ENCODE results near the gene ALOXE3.
"Not testable (repeated sequence)": the region's sequence is repeated elsewhere in the genome, so short reads cannot be mapped to it uniquely, and the experiment has no call there.

The ALOXE3 gene

DNA sequence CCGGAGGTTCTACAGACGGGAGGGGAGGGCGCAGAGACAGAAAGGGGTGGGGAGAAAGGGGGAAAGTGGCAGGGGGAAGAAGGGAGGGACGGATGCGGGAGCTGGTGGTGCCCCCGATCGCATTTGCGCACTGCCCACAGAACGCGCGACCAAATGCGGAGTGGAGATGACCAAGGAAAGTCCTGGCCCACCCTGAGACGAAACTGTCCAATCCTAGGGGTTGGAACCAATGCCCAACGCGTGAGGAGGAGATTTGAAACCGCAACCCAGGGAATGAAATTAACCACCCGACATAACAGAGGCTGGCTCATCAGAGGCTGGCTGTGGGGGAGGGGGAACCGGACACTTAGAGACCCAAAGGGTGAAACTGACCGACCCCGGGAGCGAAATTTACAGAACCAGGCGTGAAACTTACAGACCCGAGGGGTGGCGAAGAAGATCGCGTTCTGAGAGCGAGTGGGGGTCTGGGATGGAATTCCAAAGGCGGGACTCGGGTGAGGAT is 4.2 kb upstream of the ALOXE3 start:
- DNase-seq (ENCODE audit: low read depth in 2 of 2) = no peak

DNA sequence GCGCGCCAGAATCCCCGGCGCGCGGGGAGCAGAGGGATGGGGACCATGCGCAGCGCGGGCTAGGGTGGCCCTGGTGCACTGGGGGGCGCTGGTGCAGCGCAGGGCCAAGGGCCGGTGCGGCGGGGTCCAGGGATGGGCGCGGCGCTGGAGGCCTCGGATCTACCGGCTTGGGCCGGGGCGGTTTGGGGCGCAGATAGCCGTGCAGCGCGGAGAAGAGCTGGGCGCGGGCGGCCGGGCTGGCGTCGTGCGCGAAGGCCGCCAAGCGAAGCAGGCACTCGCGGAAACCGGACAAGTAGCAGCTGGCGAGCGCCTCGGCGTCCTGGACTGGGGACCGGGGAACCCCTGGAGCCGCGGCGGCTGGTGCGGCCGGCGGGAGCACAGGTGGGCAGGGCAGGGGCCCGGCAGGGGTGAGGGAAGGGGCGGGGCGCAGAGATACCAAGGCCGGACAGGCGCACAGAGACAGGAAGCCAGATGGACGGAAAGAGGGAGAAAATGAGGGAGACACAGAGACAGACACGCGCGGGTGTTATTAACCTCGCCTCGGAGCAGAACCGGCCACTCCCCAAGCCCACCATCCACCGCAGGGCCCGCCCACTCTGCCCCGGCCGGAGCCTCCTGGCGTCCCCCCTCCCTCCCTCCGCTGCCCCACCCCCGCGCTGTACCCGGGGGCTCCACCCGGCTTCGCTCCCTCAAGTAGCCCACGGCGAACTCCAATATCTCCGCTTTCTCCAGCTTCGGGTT is 3.5 kb upstream of the ALOXE3 start:
- no peak for DNase-seq (ENCODE audit: low read depth in 2 of 2)

DNA sequence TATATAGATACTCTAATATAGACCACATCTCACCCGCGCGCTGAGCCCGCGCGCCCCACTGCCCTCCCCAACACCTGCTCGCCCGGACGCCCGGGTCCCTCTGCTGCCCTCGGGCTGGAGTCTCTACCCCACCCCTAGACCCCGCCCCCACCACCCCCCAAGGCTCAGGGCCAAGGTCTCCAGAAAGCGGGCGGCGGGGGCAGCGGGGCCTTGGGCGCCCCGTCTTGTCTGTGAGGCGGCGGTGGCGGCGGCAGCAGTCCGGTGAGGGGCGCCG is 3.0 kb upstream of the ALOXE3 start:
- no peak for DNase-seq (ENCODE audit: low read depth in 2 of 2)

DNA sequence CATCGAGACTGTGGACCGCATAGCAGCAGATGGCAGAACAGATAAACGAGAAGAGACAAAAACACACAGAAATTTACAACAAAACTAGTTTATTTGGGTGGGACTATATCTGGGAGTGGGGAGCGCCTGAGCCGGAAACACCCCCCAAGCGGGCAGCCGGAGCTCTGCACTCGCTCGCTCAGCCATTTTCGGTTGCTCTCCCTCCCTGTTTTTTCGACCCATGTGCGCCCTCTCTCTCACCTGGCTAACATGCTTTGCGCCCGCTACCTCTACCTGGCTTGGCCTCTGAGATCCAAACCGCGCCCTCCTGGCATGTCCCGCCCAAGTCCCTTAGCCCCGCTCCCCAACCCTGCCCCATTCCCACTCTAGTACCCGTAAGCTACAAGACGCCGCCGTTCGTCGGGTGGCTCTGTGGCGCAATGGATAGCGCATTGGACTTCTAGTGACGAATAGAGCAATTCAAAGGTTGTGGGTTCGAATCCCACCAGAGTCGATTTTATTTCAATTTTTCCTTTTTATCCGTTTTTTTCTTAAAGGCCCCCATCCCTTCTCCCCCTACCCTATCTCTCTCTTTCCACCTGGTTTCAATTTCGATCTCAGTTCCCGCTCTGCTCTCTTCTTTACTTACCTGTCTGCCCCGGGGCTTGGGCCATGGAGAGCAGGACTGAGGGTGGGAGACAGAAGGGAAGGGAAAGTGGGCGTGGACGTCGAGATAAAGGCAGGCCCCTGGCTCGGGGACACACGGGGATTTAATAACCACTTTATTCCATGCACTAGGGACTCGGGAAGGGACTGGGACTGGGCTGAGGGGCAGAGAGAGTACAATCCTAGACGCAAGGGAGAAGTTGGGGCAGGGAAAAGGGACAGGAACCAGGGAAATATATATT is 2.4 kb upstream of the ALOXE3 start:
- DNase-seq (ENCODE audit: low read depth in 2 of 2) = peak; percentile 78 to 84

DNA sequence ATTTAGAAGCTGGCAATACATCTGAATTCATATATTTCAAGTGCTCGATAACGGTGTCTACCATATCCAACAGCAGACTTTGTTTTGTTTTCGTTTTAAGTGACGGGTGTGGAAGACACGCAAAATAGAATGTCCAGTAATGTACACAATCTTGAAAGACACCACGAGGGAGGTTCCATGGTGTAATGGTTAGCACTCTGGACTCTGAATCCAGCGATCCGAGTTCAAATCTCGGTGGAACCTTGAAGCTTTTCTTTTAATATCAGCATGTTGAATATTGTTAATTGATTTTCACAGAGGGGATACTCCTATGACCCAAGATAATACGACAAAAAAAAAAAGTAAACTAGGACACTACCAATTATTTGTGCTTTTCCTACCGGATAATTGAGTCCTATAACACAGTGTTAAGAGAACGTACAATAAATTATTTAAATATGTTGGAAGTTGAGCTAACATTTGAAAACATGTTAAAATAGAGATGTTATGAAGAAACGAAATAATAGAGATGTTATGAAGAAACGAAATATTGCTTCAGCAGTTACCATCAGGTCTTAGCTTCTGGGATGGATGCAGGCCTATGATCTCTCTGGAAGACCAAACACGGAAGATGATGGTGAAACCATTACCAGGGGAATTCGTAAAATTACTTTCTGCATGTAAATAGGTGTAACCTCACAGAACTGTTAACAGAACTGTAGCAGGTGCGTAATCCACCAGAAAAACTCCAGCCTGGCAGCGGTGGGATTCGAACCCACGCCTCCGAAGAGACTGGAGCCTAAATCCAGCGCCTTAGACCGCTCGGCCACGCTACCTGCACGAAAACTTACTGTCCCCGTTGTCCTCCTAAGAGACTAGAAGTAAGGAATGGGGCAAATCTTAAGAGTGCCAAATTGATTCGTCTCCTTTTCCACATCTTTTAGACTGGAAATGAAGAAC is 1.5 kb upstream of the ALOXE3 start:
- peak; percentile 91 to 94 for DNase-seq (ENCODE audit: low read depth in 2 of 2)

DNA sequence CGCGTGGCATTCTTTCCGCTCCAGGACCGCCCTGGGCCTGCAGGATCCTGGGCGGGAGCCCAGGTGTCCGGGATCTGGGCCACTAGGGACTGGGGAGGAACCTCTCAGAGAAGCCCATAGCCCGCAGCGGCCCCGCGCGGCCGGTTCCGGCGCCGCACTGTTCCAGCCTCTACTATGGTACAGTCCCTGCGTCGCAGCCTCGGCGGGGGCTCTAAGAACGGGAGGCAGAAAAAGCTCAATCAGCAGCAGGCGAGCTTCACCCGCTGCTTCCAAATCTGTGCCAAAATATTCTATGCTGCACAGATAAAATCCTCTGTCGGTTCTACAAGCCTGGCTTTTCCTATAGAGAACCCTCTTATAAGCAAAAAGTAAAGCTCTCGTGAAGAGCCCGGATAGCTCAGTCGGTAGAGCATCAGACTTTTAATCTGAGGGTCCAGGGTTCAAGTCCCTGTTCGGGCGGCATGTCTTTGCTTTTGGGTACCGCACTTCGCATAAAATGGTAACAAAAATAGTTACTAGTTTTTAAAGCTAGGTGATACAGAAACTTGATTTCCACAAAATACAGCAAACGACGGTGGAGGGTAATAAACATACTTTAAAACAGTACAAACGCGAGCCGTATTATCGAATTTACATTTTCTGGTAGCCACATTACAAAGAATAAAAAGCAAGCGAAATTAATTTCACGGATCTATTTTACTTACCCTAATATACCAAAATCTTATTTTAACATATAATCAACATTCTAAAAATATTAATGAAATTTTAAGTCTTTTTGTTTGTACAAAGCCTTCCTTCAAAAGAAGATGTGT is 661 bp upstream of the ALOXE3 start:
- peak; percentile 77 to 84 for DNase-seq (ENCODE audit: low read depth in 2 of 2)

DNA sequence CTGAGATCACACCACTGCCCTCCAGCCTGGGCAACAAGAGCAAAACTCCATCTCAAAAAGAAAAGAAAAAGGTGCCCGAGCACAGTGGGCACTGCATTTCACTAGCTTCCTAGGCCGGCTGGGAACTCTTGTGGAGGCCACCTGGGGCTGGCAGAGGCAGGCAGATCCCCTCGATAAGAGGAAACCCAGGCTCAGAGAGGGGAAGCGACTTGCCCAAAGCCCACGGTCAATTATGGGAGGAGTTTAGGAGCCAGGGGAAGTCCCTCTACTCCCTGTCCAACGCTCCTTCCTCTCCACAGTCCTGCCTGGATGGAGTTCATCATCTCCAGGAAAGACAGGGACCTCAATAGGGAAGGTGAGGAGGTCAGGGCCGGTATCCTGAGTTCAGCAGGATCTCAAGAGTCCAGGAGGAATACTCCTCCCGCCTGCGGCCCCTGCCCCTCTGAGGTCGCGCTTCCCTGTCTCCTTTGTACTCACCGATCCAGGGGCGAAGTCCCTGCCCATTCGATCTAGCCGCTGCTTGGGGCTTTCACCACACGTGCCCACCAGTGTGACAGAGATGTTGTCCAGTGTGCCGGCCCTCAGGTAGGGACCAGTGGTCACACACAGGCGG is 841 bp downstream of the ALOXE3 start:
- no peak for DNase-seq (ENCODE audit: low read depth in 2 of 2)

DNA sequence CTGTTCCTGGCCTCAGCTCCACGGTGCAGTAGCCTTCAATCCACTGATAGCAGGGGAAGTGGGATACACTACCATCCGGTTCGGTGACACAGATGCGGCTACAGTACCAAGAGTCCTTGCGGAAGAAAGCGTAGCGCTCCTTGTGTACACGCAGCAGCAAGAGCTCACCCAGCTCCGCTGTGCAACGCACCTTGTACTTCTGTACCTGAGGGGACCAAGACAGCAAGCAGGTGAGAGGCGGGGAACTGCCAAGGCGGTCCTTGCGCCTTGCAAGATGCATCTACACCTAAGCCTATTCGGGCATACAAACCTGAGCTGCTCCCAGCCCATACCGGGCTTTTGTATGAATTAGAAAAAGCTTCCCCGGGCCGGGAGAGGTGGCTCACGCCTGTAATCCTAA is 1.5 kb downstream of the ALOXE3 start:
- no peak for DNase-seq (ENCODE audit: low read depth in 2 of 2)

DNA sequence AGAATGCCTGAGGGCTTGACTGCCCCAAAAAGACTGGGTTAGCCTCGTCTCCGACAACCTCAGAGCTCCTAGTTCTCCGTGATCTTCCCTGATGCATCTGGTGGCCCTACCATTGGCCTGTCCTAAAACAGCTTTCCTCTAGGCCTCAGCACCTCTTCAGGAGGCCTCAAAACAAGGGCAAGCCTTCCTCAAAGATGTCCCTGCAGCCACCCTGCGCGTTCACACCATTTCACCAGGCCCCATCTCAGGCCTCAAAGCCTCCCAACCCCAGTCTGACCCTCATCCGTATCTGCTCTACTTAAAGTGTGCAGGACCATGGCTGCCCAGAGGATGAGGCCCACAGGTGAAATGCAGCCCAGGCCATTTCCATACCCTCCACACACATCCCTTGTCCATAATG is 7.4 kb downstream of the ALOXE3 start:
- DNase-seq (ENCODE audit: low read depth in 2 of 2) = no peak

DNA sequence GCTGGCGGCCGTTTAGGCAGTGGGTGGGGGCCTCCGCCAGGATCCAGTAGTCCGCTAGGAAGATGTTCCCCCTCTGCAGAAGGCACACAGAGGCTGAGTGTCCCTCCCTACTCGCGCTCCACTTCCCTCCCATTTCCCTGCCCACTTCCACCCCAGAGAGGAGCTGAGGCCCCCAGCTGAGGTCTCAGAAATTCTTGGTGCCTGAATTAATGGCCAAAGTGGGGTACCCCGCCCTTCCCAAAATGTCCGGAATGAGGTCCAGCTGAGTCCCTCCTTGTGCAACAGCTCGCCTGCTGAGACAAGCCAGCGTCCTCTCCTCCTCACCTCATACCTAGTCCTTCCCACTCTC is 7.9 kb downstream of the ALOXE3 start:
- no peak for DNase-seq (ENCODE audit: low read depth in 2 of 2)

DNA sequence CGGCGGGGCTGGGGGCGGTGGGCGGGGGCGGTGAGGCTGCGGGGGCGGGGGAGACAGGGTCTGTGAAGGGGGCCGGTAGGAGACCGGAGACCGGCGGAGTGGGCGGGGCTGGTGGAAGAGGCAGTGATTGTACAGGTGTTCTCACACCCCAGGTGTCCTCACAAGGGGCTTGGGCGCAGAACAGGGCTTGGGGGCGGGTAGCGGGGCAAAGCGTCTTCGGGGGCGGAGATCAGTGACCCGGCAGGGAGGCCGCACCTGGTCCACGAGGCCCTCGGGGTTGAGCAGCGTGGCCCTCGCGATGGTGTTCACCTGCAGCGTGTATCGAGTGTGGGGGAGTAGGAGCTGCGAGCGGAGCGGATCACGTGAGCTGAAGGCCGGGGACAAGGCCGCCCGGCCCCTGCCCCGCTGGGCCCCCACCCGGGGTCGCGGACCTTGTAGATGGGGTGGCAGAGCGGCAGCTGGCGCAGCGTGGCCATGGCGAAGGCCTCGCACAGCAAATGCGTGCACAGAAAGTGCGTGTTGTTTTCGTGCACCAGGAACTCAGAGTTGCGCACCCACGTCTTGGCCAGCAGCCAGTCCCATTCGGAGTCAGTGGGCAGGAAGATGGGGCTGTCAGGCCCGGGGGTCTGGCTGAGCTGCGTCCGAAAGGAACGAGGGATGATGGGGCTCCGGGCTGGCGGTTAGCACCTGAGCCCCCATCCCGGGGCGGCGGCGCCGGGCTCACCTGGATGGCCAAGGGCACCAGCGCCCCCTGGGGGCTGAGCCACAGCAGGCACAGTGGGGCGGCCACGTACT is 8.5 kb downstream of the ALOXE3 start:
- peak in 1 of 2 experiments; percentile 76 for DNase-seq (ENCODE audit: low read depth in 2 of 2)

DNA sequence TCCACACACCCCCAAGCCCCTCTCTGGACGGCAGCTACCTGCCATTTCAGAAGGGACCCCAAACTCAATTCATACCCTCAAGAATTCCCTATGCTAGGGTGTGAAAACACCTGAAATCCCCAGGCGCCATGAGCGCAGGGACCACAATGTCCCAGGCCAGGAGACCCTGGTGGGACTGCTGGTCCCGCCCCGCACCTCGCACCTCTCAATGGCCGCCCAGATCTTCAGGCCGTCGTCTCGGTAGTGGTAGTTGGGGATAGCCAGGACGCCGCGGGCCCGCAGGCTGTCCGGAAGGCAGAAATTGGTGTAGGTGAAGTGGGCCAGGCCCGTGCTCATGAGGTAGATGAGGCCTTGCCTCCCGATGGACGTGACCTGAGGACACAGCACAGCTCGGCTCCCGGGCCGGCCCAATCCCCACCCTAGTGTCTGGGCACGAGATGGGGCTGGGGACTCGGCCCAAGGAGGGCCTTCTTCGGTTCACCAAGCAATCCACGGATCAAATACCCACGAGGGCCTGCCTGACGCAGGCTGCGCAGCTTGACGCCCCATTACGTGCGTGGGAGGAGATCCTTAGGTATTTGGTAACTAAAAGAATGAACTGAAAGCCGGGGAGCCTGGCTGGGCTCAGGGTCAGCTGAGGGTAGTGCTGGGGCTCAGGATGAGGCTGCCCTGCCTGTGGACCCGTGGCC is 9.2 kb downstream of the ALOXE3 start:
- DNase-seq (ENCODE audit: low read depth in 2 of 2) = no peak

DNA sequence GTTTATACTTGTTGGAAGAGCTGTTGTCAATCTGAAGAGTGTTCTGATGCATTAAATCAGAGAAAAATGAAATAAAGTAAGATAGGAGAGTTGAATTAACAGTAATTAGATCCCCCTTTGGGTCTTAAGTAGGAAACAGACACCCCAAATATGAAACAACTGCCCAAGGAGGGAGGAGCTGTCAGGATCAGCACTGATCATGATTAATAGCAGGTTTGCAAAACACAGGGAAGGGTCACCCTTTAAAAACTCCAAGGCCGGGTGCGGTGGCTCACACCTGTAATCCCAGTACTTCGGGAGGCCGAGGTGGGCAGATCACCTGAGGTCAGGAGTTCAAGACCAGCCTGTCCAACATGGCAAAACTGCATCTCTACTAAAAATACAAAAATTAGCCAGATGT is 11.3 kb downstream of the ALOXE3 start:
- not testable (repeated sequence) for DNase-seq (ENCODE audit: low read depth in 2 of 2)

DNA sequence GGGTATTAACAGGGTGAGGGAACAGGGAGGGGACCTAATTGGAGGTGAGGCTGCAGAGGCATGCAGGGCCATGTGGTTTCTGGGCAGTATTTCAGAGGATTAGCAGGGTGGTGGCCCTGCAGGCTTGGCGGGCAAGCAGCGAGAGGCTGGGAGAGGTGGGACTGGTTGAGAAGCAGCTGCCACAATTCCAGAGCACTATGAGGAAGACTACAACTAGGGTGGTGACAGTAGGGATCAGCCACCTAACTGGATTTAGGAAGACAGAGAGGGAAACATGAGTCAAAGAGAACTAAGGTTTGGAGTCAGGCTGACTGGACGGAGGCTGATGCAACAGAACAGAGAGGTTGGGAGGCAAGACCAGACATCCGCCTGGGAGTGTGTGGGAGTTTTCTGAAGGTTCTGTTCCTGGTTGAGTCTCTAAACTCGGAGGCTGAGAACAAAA is 12.3 kb downstream of the ALOXE3 start:
- no peak for DNase-seq (ENCODE audit: low read depth in 2 of 2)

DNA sequence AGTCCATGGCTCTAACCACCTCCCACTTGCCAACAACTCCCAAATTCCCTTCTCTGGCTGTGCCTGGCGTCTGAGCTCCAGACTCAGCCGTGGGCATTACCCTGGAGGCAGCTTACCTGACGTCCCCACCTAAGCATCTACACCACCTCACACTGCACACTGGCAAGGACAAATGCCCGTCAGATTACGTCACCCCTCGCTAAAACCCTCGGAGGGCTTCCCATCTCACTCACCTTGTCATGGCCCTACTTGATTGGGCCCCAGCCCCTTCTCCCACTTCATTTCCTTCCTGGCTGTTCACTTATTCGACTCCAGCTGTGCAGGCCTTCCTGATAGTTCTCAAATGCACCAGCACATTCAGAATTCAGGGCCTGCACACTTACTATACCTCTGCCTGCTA is 13.4 kb downstream of the ALOXE3 start:
- DNase-seq (ENCODE audit: low read depth in 2 of 2) = no peak

DNA sequence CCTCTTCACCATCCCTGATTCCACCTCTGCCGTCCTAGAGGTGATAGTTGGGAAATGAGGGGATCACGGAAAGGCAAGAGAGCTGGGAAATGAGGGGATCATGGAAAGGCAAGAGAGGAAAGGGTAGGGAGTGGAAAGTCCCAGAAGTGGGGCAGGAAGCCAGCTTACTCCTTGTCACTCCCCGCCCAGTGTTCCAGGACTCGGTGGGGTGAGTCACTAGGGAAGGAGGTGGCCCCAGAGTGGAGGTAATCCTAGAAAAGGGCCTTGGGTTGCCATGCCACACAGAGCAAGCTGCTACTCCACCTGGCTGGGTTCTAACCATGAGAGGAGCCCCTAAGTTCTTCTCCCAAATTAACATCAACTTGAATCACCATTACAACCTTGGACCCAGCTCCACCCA is 14.8 kb downstream of the ALOXE3 start:
- DNase-seq (ENCODE audit: low read depth in 2 of 2) = no peak

DNA sequence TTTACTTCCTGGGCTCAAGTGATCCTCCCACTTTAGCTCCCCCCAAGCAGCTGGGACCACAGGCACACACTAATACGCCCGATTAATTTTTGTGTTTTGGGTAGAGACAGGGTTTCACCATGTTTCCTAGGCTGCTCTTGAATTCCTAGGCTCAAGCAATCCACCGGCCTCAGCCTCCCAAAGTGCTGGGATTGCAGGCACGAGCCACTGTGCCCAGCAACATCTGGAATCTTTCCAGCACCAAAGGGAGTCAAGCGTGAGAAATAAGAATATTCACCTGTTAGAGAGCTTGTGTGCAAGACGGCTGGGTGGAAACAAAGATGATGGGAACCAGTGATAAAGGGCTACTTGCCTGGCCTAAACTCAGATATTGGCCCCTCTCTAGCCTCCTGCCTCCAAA is 16.6 kb downstream of the ALOXE3 start:
- DNase-seq (ENCODE audit: low read depth in 2 of 2) = no peak

DNA sequence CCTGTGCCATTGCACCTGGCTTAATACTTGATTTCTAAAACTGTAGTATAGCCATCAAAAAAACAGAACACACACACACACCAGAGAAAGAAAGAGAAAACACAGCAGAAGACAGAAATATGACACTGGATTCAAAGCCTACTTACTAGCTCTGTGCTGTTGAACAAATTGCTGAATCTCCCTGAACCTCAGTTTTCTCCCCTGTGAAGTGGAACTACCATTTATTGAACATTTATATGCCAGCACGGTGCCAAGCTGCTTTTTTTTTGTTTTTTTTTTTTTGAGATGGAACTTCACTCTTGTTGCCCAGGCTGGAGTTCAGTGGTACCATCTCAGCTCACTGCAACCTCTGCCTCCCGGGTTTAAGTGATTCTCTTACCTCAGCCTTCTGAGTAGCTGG is 17.6 kb downstream of the ALOXE3 start:
- DNase-seq (ENCODE audit: low read depth in 2 of 2) = no peak

DNA sequence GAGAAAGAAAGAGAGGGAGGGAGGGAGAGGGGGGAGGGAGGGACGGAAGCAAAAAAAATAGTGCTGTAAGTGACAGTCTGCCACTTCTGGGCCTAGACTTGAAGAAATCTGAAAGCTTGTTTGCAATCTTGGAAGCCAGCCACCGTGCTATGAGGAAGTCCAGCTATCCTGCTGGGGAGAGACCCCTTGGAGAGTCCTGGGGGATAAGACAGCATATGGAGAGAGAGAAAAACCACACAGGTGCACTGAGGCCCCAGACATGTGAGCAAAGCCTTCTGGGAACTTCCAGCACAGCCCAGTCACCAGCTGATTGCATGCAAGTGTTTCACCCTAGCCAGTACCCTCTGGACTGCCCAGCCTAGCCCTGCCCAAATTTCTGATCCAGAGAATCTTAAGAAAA is 18.2 kb downstream of the ALOXE3 start:
- DNase-seq (ENCODE audit: low read depth in 2 of 2) = no peak

All from stimulated activated CD4-positive, alpha-beta T cell treated with anti-CD3 and anti-CD28 coated beads, Interleukin-12 subunit alpha, Interleukin-12 subunit beta, amount 100 ng/mL, for 24 hours (primary cell).